HPDE6-E6E7 (cell line): ENCODE measurements around the gene BMP8B.
A peak's percentile ranks its signal among the peaks of the same experiment; 100 is the strongest.
"Not testable (repeated sequence)": the region's sequence is repeated elsewhere in the genome, so short reads cannot be mapped to it uniquely, and the experiment has no call there.

ENCODE experiments used
- DNase-seq: peaks from one replicate; pipeline ENCODE4 v3.0.0; 2011; ENCODE audit warnings: missing footprints; ENCODE audit errors: extremely low spot score

Gene BMP8B

GRCh38 chr1:39816415-39817090, 27.9 kb upstream of the BMP8B start:
- peak; percentile 58 for DNase-seq

- no peak for DNase-seq
Measured at GRCh38 chr1:39812913-39813312, 24.2 kb upstream of the BMP8B start.

- DNase-seq = no peak
Measured at GRCh38 chr1:39808784-39809517, 20.3 kb upstream of the BMP8B start.

- DNase-seq = no peak
Measured at GRCh38 chr1:39805385-39805784, 16.7 kb upstream of the BMP8B start.

- no peak for DNase-seq
Measured at GRCh38 chr1:39802496-39803260, 14.0 kb upstream of the BMP8B start.

GRCh38 chr1:39800471-39800835, 11.8 kb upstream of the BMP8B start:
- DNase-seq = no peak

- DNase-seq = peak; percentile 97
Measured at GRCh38 chr1:39799770-39800470, 11.3 kb upstream of the BMP8B start.

- DNase-seq = not testable (repeated sequence)
Measured at GRCh38 chr1:39798859-39799769, 10.4 kb upstream of the BMP8B start.

- no peak for DNase-seq
Measured at GRCh38 chr1:39795651-39796050, 7.0 kb upstream of the BMP8B start.

- DNase-seq = no peak
Measured at GRCh38 chr1:39791838-39792237, 3.2 kb upstream of the BMP8B start.

- no peak for DNase-seq
Measured at GRCh38 chr1:39789571-39790110, 976 bp upstream of the BMP8B start.

GRCh38 chr1:39788426-39788757, 273 bp downstream of the BMP8B start:
- DNase-seq = no peak

- not testable (repeated sequence) for DNase-seq
Measured at GRCh38 chr1:39787964-39788363, 701 bp downstream of the BMP8B start.

- DNase-seq = no peak
Measured at GRCh38 chr1:39787468-39787867, 1.2 kb downstream of the BMP8B start.

GRCh38 chr1:39787108-39787375, 1.6 kb downstream of the BMP8B start:
- DNase-seq = not testable (repeated sequence)

- not testable (repeated sequence) for DNase-seq
Measured at GRCh38 chr1:39786303-39787107, 2.2 kb downstream of the BMP8B start.

- DNase-seq = not testable (repeated sequence)
Measured at GRCh38 chr1:39782685-39783084, 6.0 kb downstream of the BMP8B start.

- DNase-seq = no peak
Measured at GRCh38 chr1:39782103-39782502, 6.6 kb downstream of the BMP8B start.

- DNase-seq = no peak
Measured at GRCh38 chr1:39781349-39781715, 7.3 kb downstream of the BMP8B start.

GRCh38 chr1:39779821-39780220, 8.8 kb downstream of the BMP8B start:
- no peak for DNase-seq
